HG02938 (cell line): ENCODE results near the gene ZSCAN22.
"Not testable (repeated sequence)": the region's sequence is repeated elsewhere in the genome, so short reads cannot be mapped to it uniquely, and the experiment has no call there.

ENCODE experiments used
- ATAC-seq: cut with Tn5 transposase; IDR thresholded peaks from one replicate; pipeline ENCODE4 v1.9.1; 2021; ENCODE audit warnings: mild to moderate bottlenecking, moderate library complexity; ENCODE audit not compliant: unreplicated experiment

The ZSCAN22 gene

GRCh38 chr19:58317476-58318072 is 9.2 kb upstream of the ZSCAN22 start:
- no peak for ATAC-seq

GRCh38 chr19:58318297-58318696 is 8.5 kb upstream of the ZSCAN22 start:
- no peak for ATAC-seq

- no peak for ATAC-seq
Measured at GRCh38 chr19:58319241-58319640, 7.6 kb upstream of the ZSCAN22 start.

GRCh38 chr19:58325311-58326022 is 1.3 kb upstream of the ZSCAN22 start:
- ATAC-seq = no peak

GRCh38 chr19:58326501-58326913 is 287 bp upstream of the ZSCAN22 start:
- ATAC-seq = no peak

- ATAC-seq = no peak
Measured at GRCh38 chr19:58328999-58329398, 2.2 kb downstream of the ZSCAN22 start.

GRCh38 chr19:58330458-58330857 is 3.7 kb downstream of the ZSCAN22 start:
- no peak for ATAC-seq

GRCh38 chr19:58332697-58333096 is 5.9 kb downstream of the ZSCAN22 start:
- ATAC-seq = no peak

- no peak for ATAC-seq
Measured at GRCh38 chr19:58334691-58335249, 8.0 kb downstream of the ZSCAN22 start.

GRCh38 chr19:58335630-58336029 is 8.8 kb downstream of the ZSCAN22 start:
- ATAC-seq = no peak

GRCh38 chr19:58336216-58336615 is 9.4 kb downstream of the ZSCAN22 start:
- ATAC-seq = no peak

- ATAC-seq = no peak
Measured at GRCh38 chr19:58336820-58337219, 10.0 kb downstream of the ZSCAN22 start.

GRCh38 chr19:58338336-58338735 is 11.5 kb downstream of the ZSCAN22 start:
- ATAC-seq = no peak

- ATAC-seq = no peak
Measured at GRCh38 chr19:58338825-58339558, 12.2 kb downstream of the ZSCAN22 start.

GRCh38 chr19:58345558-58345957 is 18.8 kb downstream of the ZSCAN22 start:
- ATAC-seq = no peak

- ATAC-seq = peak; percentile 67
Measured at GRCh38 chr19:58346961-58347929, 20.5 kb downstream of the ZSCAN22 start.

GRCh38 chr19:58348080-58348479 is 21.3 kb downstream of the ZSCAN22 start:
- not testable (repeated sequence) for ATAC-seq

GRCh38 chr19:58349590-58349989 is 22.8 kb downstream of the ZSCAN22 start:
- no peak for ATAC-seq

- no peak for ATAC-seq
Measured at GRCh38 chr19:58350001-58350861, 23.4 kb downstream of the ZSCAN22 start.
